Measurements from ENCODE around the gene DOCK6.
"Not testable (repeated sequence)": the region's sequence is repeated elsewhere in the genome, so short reads cannot be mapped to it uniquely, and the experiment has no call there.

Gene DOCK6

DNA sequence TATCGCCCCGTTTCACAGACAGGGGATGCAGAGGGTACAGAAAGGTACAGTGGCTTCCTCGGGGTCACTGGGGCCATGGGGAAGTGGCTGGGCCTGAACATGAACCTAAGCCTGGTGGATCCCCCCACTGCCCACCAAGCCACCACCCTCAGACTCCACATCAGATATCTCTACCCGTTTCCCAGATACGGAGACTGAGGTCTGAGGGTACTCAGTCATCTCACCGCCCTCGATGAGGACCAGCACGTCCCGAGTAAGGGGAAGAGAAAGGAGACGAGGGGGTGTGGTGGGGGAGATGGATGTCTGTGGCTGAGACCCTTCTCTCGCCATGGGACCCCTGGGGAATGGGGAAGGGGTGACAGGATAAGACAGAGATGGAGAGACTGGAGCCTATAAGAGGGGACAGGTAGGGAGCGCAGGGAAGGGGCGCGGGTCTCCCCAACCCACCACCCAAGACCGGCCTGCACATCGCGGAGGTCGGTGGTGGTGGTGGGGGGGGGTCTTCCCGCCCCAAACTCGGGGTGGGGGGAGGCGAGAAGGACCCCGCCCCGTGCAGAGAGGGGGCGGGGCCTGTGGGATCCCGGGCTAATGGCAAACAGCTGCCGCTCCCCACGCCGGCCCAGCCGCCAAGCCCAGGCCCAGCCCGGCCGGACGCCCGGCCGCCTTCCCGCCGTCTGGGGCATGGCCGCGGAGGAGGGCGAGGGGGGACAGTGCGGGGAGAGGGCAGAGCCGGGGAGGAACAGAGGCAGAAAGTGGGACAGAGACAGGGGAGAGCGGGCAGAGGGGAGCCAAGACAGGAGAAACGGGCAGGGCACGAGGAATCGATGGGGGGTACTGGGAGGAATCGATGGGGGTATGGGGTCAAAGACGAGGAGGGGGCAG lies 65.7 kb downstream of the DOCK6 start:
- DNase-seq (ENCODE audit: low read depth in 2 of 2): no peak

DNA sequence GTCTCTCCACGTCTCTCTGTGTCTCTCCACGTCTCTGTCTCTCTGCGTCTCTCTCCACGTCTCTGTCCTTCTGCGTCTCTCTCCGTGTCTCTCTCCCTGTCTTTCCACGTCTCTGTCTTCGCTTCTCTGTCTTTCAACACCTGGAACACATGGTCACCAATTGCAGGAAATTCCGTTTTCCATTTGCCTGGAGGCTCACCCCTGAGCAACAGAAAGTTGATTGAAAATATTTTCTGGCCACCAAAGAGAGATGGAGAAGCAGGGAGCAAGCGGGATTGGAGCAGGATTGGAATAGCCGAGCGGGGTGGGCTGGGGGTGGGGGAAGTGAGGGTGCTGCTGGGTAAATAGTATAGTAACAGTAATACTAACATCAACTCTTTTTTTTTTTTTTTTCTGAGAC lies 66.6 kb downstream of the DOCK6 start:
- no peak for DNase-seq (ENCODE audit: low read depth in 2 of 2)

DNA sequence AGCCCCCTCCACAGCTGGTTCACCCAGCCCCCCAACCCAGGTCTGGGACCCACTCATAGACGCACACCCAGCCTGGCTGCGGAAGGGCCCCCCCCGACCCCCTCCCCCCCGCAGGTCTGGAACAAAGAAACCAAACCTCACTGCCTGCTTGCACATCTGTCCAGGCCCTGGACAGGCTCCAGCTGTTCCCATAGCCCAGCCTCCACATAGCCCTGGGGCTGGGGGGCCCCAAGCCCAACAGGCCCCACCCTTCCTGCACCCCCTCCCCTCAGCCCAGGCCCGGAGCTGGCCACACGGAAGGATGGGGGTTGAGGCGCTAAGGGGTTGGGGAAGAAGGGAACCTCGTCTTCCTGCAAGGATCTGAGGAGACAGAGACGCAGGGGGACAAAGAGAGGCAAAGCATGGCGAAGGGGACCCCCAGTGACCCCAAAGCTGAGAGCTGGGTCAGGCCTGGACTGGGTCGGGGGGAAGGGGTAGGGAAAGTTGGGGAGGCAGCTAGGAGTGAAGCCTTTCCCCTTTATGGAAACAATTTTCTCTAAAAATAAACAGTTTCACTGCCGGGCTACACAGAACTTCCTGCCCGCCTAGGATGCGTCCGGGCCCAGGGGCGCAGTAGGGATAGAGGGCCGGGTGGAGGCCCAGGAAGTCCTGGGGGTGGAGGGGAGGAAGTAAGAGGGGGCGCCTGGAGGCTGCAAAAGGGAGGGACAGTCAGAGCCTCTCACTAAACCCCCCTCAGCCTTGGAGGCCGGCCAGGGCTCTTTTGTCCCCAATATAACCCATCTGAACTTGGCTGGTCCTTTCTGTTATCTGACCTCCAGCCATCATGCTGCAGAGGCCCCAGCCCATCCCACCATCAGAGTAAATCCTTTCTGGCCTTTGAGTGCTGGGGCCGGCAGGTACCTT lies 67.4 kb downstream of the DOCK6 start:
- DNase-seq (ENCODE audit: low read depth in 2 of 2): no peak

DNA sequence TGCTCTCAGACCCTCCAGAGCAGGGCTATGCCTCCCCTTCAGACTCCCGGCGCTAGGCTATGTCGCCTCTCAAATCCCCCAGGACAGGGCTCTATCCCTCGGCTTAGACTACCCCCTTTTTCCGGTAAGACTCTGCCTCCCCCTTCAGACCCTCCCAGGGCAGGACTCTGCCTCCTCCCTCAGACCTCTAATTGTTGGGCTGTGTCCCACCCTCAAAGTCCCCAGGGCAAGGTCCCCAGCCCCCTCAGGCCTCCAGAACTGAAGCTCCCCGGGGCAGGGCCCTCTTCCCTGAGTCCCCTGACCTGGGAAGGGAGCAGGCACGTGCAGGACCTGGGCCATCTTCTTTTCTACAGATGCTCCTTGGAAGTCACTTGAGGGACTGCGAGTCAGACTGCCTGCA lies 68.2 kb downstream of the DOCK6 start:
- DNase-seq (ENCODE audit: low read depth in 2 of 2): no peak

DNA sequence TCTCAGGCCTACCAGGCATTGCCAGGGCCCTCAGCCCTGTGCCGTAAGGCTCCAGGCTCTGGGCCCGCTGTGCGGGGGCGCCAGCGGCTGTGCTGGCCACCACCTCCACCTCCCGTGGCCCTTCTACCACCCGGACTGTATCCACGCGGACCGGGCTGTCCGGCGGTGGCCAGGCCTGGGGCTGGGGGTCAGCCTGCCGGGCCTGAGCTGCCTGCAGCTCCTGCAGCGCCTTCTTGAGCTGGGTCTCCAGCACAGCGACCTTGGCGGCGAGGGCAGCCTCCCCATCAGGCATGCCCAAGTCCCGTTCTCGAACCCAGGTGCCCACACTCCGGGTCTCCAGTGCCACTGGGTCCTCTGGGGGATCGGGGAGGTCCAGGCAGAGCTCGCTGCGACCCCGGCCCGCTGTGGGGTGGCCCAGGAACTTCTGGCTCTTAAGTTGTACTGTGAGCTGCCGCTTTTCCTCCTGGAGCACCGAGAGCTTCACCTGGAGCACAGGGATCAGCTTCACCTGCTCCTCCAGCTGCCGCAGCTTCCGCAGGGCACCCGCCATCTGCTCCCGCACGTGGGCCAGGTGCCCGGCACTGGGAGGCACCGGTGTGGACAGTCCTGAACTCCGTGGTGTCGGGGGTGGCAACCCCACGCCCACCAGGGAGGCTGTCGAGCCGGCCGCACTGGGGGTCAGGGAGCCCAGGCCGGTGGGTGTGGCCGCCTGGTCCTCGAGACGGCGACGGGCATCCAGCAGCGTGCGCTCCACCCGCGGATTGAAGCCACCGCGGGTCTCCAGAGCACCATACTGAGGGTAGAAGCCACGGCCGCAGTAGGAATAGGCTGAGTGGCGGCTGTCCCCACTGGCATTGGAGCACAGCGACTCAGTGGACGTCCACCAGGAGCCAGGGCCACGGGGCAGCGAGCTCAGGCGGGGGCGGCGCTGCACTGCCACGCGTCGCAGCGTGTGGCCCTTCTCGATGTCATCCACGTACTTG lies 69.1 kb downstream of the DOCK6 start:
- no peak for DNase-seq (ENCODE audit: low read depth in 2 of 2)

DNA sequence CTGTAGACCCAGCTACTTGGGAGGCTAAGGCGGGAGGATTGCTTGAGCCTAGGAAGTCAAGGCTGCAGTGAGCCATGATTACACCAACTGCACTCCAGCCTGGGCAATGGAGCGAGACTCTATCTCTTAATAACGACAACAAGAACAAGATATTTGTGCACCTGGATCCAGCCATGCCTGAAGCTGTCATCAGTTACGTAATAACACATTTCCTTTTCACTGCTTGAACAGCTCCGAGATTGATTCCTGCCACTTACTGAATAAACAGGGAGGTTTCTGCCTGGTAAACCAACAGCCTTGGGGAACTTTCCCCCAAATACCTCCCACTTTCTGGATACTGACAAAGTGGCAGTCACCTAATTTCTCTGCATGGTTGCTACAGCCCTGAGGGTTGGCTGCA lies 70.4 kb downstream of the DOCK6 start:
- no peak for DNase-seq (ENCODE audit: low read depth in 2 of 2)

DNA sequence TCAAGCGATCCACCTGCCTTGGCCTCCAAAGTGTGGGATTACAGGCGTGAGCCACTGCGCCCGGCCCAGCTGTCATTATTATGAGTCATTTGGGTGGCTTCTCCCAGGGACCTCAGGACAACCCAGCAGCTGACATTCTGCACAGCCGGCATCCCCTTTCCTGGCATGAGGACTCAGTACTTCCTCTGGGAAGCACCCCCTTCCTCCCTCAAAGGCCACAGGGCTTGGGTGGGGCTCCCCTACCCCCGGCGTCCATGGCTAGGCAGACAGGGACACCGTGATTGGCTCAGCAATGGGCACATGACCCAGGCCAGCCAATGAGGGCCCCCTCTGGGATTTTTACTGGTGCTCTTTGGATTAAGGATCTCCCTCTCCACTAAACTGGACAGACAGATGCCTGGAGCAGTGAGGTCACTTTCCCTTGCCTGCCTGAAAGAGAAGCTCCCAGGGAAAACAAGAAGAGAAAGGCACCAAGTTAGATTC lies 71.0 kb downstream of the DOCK6 start:
- no peak for DNase-seq (ENCODE audit: low read depth in 2 of 2)

DNA sequence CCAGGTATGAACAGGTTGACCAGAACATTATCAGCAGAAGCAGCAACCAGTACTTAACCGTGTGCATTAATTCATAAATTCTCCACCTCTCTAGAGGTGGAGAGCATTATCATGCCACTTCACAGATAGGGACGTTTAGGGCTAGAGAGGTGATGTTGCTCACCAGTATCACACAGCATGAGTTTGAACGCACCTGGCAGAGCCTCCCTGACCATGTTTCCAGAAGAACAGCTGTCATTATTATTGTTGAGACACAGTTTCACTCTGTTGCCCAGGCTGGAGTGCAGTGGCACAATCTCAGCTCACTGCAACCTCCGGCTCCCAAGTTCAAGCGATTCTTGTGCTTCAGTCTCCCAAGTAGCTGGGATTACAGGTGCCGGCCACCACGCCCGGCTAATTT lies 71.8 kb downstream of the DOCK6 start:
- DNase-seq (ENCODE audit: low read depth in 2 of 2): no peak

DNA sequence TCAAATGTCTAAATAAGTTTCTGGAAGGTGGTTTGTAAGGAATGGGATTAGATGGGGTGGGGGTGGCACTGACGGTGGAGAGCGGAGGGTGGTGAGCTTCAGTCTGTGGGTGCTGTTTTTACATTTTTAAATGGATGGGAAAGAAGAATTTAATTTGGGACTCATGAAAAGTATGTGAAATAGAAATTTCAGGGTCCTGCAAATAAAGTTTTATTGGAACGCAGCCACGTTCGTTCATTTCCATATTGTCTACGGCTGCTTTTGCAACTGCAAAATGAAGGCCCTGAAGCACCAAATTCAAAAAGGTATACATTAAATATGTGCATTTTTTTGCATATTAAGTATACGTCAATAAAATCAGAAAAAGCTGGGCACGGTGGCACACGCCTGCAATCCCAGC lies 74.9 kb downstream of the DOCK6 start:
- no peak for DNase-seq (ENCODE audit: low read depth in 2 of 2)

DNA sequence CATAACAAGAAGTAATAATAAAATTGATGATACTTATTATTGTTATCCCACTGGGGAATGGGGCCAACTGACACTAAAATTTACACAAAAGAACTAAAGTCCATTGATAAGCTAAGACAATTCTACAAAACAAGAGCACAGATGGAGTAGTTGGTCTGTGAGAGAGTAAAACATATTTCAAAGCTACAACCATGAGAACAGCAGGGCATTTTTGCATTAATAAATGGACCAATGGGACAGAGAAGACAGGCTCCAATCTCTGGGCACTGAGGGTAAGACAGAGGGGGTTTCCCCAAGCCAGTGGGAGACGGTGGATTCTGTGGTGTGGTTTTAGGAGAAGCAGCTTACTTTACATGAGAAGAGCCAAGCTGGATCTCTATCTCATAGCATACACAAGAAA lies 79.3 kb downstream of the DOCK6 start:
- no peak for DNase-seq (ENCODE audit: low read depth in 2 of 2)

DNA sequence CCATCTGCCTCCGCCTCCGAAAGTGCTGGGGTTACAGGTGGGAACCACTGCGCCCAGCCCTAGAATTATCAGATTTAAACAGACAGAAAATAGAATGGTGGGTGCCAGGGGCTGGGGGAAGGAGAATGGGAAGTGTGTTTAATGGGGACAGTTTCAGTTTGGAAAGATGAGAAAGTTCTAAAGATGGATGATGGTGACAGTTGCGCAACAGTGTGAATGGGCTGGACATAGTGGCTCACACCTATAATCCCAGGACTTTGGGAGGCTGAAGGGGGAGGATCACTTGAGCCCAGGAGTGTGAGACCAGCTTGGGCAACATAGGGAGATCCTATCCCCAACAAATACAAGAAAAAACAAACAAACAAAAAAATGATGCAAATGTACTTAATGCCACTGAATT lies 80.8 kb downstream of the DOCK6 start:
- DNase-seq (ENCODE audit: low read depth in 2 of 2): no peak

DNA sequence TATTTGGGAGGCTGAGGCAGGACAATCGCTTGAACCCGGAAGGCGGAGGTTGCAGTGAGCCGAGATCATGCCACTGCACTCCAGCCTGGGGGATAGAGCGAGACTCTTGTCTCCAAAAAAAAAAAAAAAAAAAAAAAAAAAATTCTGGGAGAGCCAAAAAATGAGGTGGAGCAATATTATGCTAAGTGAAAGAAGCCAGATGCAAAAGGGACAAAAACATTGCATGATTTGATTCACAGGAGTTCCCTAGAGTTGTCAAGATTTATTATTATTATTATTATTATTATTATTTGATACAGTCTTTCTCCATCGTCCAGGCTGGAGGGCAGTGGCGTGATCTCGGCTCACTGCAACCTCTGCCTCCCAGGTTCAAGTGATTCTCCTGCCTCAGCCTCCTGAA lies 81.3 kb downstream of the DOCK6 start:
- not testable (repeated sequence) for DNase-seq (ENCODE audit: low read depth in 2 of 2)

DNA sequence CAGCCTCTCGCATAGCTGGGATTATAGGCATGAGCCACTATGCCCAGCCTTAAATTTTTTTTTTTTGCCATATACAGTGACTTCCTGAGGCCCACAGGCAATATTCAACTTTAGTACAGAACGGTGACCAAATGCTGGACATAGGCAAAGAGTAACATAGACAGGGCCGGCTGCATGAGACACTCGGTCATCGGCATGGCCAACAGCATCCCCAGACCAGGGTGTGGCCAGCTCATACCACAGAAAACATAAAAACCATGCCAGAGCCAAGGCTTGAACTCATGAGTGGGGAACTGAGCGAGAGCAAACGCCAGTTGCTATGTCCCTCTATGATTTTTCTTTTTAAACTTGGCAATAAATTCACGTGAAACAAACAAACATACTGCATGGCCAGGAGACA lies 82.0 kb downstream of the DOCK6 start:
- DNase-seq (ENCODE audit: low read depth in 2 of 2): no peak

DNA sequence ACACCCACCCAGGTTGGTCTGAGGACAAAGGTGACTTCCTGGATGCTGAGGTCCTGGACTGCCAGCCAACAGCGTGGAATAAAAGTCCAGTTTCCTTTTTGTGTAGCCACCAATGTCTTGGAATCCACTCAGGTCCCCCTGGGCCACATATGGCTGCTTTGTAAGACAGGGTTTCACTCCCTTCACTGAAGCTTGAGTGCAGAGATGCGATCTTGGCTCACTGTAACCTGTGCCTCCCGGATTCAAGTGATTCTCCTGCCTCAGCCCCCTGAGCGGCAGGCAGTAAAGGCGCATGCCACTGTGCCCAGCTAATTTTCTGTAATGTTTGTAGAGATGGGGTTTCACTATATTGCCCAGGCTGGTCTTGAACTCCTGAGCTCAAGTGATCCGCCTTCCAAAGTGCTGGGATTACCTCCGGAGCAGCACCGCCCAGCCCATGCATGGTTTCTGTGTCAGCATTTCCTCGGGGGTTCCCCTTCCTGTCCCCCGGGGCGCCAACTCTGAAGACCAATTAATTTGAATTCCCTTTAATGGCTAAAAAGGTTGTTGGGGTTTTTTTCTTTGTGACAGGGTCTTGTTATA lies 82.5 kb downstream of the DOCK6 start:
- no peak for DNase-seq (ENCODE audit: low read depth in 2 of 2)

DNA sequence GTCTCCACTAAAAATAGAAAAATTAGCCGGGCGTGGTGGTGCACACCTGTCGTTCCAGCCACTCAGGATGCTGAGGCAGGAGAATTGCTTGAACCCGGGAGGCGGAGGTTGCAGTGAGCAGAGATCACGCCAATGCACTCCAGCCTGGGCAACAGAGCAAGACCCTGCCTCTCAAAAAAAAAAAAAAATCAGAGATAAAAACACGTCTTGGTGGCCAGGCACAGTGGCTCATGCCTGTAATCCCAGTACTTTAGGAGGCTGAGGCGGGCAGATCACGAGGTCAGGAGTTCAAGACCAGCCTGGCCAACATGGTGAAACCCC lies 83.2 kb downstream of the DOCK6 start:
- not testable (repeated sequence) for DNase-seq (ENCODE audit: low read depth in 2 of 2)

DNA sequence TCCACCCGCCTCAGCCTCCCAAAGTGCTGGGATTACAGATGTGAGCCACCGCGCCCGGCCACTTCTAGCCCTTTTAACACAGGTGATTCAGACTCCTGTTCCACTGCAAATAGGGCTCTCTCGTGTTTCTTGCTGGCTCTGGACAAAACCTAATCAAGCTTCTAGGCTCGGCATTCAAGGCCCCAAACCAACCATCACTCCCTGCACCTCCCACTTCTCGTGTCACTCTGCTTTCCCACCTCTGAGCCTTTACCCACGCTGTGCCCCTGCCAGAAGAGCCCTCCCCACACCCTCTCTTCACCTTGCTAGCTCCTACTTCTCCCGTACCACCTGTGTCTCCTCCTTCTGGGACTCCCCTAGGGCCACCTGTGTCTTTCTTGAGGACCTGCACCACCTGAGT lies 84.7 kb downstream of the DOCK6 start:
- DNase-seq (ENCODE audit: low read depth in 2 of 2): no peak

DNA sequence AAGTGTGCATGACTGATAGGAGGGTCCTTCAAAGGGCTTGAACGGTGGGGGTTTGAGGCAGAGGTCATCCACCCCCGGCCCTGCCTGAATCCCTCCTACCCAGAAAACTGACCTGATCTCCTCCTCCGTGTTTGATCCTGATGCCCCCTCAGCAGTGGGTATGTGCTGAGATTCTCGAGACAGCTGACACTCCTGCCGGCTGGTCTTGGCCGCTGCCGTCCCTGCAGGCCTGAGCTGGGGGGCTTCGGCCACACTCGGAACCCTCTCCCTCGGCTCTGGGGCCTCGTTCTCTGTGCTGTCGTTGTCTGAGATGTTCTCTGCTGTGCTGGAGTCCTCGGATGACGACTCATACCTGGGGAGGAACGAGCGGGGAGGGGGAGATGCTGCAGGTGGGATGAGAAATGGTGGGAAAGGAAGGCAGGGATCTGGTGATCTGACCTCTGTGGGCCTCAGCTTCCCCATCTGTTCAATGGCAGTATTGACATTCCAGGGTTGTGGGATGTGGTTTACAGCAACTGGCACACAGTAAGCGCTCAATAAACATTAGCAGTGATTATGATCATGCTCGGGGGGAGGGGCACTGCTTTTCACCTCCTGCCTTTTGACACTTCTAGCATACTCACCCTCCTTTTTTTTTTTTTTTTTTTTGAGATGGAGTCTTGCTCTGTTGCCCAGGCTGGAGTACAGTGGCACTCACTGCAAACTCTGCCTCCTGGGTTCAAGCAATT lies 85.7 kb downstream of the DOCK6 start:
- no peak for DNase-seq (ENCODE audit: low read depth in 2 of 2)

DNA sequence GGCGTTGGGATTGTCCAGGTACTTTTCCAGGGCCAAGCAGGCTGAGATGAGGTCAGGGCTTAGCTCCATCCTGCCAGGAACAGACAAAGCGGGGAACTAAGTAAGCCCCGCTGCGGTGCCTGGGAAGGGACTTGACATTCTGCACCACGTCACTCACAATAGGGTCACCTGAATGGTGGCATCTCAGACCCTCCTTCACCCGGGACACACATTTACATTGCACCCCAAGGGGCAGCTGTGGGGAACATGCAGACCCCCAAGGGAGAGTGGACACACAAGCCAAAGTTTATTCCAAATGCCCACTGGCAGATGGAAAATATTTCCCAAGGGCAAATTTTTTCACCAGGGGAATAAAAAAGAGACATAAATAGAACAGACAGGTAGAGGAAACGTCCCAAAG lies 86.4 kb downstream of the DOCK6 start:
- DNase-seq (ENCODE audit: low read depth in 2 of 2): no peak

DNA sequence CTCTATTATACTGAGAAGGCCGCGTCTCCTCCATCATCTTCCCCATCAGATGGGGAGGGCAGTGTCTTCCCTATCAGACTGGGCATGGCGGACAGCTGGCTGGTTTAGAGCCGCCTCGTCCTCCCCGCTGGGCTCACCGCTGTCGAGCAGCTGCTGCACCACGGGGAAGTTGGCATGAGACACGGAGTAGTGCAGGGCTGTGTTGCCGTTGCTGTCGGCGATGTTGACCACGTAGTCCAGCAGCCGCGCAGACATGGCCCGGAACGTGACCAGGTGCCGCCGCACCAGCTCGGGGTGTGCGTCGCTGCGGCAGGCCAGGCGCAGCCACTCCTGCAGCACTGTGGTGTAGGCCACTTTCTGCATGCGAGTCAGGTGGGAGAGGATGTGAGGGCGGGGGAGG lies 88.0 kb downstream of the DOCK6 start:
- DNase-seq (ENCODE audit: low read depth in 2 of 2): no peak

DNA sequence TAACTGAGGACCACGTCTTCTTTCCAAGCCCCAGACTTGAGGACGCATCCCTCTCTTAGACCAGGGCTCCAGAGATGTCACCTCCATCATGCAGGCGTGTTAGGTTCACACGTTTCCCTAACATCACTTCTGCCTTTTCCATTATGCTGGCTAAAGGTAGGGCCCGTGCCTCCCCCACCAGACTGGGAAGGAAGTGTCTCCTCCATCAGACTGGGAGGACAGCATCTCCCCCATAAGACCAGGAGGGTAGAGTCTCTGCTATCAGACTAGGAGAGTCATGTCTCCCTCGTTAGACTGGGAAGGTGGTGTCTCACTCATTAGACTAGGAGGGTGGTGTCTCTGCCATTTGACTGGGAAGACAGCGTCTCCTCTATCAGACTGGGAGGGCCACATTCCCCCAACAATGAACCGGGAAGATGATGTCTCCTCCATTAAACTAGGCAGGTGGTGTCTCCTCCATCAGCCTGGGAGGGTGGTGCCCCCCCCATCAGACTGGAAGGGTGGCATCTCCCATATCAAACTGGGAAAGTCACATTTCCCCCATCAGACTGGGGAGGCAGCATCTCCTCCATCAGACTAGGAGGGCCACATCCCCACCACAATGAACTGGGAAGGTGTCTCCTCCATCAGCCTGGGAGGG lies 88.7 kb downstream of the DOCK6 start:
- DNase-seq (ENCODE audit: low read depth in 2 of 2): no peak
